HG03159 (cell line): ENCODE data around the gene INF2.

Source experiments
- ATAC-seq: cut with Tn5 transposase; IDR thresholded peaks from one replicate; pipeline ENCODE4 v1.9.1; 2021; ENCODE audit warnings: mild to moderate bottlenecking, moderate library complexity; ENCODE audit not compliant: unreplicated experiment

Gene INF2

DNA sequence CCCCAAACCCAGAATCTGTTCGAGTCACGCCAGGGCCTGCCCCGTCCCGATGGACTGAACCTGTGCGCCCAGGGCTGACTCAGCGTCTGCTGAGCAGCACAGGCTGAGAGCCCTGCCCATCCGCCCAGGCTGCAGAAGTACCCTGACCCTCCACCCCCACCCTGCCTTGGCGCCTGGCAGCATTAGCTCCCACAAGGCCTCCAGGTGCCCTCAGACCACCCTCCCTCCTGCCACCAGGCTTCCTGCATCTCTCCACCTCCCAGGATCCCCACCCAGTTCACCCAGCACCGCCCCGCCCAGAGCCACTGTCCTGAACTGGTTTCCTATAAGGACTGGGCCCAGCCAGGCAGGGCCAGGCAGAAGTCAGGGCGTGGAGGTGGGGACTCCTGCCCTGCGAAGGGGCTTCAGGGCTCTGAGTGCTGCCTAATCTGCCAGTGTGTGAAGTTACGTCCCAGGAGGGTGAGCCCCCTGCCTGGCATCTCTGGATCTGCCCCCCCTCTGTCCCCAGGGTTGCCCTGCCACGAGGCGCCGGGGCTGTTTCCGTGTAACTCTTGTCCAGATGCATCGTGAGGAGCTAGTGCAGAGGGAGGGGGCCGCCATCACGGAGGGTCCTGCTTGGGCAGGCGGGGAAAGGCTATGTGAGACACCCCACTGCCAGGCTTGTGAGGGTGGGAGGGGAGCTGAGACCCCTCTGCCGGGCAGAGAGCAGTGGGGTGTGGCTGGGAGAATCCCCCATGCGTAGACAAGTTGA lies 43.7 kb downstream of the INF2 start:
- no peak for ATAC-seq

DNA sequence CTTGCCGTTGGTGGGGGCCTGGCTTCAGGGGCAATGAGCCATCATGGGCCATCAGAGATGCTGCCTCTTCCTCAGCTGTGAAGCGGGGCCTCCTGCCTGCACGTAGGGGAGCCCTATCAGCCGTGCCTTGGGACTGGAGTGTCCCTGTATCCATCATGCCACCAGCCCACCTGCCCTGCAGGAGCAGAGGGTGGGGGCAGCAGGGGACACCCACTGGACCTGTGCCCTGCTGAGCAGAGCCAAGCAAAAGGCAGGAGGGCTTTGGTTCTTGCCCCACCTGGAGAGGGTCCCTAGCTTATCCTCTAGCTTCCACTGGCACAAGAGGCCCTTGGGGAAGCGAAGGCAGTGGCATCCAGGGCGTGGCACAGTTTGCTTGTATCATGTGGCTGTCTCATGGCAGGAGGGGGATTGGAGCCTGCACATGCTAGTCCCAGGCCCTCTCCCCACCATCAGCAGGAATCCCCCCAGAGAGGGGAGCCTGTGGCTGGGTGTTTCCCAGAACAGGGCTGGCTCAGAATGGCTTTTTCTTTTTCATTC lies 44.7 kb downstream of the INF2 start:
- ATAC-seq = no peak

DNA sequence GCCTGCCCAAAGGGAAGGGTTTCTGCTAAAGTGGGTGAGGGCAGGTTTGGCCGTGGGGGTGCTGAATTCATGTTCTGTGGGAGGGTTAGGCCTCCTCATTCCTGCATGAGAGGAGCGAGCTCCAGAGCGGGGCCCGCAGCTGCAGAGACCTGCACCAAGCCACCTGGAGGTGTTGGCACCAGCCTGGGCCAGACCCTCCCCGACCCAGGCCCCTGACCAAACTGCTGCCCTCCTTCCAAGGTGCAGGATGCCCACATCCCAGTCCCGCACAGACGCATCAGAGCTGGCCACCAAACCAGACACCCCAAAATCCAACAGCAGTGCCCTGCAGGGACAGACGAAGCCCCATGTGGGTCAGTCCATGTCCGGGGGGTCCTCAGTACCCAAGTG lies 45.2 kb downstream of the INF2 start:
- no peak for ATAC-seq

DNA sequence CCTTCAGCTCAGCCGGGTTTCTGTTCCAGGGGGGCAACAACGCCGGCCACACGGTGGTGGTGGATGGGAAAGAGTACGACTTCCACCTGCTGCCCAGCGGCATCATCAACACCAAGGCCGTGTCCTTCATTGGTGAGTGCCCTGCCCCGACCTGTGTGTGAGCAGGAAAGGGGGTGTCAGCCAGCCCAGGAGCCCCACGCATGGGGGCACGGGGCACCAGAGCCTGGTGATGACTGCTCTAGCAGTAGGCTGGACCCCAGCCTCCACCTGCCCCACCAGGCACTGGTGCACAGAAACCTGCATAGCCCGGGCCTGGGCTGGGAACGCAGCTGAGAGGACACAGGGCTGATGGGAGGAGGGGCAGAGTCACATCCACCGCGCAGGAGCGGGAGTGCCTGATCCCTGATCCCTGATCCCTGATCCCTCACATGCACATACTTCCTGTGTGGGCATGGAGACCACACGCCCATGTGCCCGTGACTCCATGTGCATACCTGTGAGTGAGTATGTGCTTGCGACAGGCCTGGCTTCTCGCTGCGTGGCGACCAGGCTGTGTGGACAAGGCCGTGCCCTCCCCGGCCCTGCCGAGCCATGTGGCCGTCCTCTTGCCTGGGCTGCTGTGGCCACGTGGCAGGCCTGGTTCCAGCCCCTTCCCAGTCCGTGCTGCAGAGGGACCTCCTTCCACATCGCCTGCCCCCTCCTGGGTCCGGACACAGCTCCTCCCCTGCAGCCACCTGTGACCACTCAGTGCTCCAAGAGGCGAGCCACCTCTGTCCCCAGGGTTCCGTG lies 45.8 kb downstream of the INF2 start:
- ATAC-seq = no peak

DNA sequence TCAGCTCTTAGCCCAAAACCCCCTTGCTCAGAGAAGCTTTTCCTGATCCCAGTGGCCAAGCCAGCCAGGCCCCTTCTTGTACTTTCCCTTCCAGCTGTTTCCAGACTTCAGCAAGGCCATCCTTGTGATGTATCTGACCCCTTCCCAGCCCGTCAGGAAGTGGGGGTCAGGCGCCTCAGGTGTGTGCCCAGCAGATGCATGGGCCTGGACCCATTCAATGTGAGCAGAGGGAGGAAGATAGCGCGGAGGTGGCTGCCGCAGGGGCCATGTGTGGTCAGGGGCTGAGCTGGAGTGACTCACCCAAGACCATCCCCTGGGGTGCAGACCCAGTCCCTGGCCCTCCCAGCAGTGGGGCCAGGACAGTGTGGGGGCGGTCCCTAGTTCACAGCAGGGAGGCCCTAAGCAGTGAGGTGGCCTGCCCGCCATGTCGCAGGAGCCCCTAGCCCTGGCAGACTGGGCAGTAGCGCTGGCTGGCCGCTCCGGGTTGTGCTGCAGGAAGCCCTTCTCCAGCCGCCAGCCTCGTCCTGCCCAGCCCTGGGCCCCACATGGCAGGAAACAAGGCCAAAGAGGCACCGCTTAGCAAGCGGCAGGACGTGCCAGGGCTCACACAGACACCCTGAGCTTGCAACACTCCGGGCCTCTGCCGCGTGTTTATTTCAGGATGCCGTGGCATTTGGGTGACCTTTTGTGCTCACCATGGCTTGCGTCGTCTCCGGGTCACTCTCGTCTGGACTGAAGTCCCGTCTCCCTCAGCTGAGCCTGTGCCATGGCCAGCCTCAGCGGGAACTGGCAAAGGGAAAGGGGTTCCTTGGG lies 46.6 kb downstream of the INF2 start:
- ATAC-seq = no peak

DNA sequence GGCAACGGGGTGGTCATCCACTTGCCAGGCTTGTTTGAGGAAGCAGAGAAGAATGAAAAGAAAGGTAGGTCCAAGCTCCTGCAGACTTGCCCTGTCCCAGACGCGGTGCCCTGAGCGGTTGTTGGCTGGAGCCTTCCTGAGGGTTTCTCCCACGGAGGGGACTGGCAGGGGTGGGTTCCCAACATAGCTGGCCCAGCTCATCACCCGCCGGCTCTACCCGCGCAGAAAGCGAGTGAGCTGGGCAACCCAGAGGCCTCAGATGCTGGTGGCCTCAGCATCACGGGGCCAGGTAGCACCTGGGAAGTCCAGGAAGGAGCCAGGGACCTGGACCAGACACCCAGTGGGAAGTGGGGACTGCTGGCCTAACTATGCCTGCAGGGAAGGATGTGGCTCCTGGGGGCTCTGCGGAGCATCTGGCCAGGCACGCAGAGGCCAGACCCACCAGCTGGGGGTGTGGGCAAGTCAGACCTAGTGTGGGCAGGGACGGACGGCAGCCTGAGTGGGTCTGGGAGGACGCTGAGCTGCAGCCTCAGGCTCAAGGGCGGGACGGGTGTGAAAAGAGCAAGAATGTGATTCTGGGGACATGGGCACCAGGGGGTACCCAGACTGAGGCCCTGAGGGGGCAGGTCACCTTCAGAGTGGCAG lies 49.1 kb downstream of the INF2 start:
- ATAC-seq = no peak

DNA sequence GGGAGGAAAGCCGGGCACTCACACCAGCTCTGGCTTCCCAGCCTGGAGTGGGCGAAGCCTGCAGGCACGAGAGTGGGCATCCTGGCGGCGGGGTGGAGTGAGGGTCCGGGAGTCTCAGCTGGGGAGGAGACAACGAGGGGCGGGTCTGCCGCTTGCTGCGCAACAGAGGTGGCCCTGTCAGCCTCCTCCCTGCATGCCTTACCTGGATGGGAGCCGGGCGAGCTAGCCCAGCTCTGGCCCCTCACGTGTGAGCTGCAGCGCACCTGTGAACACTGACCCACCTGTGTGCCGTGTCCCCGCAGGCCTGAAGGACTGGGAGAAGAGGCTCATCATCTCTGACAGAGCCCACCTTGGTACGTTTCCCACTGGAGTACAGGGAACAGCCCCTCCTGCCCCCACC lies 49.6 kb downstream of the INF2 start:
- ATAC-seq = no peak

DNA sequence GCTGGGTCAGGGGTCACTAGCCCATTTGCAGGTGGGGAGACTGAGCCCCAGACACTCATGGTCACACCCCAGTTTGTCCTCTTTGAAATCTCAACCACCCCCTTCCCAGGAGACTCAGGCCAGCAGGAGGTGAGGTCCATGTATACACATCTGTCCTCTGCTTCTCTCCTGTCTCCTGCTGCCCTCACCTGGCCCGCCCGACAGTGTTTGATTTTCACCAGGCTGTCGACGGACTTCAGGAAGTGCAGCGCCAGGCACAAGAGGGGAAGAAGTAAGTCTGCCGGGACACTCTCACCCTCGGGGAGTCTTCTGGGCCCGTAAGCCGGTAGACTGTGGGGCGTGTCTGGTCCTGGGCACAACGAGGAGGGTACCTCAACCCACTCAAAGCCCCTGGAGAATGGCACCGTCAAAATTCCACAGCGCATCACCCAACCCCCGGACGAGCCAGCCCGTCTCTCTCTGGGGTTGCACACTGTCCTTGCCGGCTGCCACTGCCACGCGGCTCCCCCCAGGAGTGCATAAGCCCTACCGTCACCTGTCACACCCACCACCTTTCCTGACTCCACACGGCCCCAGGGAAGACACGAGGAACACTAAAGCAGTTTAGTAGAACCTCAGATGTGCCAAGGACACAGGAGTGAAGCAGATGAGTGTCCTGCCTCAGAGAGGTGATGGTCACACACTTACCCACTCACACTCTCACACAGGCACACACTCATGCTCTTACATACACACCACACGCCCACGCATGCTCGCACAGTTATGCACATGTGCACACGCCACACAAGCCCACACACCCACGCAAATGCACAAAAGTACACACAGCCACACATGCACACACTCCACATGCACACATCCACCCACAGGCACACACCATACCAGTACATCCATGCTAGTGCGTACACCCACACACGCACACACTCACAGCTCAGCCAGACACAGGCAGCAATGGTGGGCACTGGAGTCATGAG lies 50.4 kb downstream of the INF2 start:
- ATAC-seq = no peak

DNA sequence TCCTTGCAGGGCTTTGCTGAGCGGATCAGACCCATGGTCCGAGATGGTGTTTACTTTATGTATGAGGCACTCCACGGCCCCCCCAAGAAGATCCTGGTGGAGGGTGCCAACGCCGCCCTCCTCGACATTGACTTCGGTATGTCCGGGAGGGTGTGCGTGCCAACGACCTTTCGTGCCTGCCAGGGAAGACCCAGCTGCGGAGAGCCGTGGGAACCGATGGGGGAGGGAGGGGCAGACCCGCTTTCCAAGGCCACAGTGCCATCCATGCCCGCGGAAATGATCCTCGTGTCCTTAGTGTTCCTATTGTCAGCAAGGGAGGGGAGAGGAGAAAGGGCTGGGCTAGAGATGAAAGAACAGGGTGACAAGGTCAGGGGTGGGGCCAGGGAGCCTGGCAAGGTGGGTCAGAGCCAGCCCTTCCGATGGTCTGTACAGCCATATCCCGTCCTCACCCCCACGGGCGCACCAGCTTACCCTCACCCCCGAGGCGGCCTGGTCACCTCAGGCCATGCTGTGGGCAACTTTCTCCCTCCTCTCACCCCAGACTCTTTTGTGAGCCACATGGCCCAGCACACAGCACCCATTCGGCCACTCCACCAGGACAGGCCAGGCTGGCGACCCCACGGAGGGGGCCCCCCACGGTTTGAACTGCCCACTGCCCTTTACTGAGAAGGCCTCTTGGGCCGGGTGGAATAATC lies 51.8 kb downstream of the INF2 start:
- no peak for ATAC-seq

DNA sequence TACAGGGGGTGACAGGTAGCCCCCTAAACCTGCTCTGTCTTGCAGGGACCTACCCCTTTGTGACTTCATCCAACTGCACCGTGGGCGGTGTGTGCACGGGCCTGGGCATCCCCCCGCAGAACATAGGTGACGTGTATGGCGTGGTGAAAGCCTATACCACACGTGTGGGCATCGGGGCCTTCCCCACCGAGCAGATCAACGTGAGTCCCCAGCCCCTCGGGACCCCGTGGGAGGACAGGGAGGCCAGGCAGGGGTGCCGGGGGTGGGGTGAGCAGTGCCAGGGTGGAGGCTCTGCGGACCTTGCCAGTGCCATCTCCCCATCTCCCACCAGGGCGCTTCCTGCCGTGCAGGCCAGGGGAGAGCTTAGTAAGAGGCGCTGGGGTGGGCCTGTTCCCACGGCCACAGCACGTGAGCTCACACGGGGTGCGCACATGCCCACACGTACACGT lies 52.4 kb downstream of the INF2 start:
- no peak for ATAC-seq

DNA sequence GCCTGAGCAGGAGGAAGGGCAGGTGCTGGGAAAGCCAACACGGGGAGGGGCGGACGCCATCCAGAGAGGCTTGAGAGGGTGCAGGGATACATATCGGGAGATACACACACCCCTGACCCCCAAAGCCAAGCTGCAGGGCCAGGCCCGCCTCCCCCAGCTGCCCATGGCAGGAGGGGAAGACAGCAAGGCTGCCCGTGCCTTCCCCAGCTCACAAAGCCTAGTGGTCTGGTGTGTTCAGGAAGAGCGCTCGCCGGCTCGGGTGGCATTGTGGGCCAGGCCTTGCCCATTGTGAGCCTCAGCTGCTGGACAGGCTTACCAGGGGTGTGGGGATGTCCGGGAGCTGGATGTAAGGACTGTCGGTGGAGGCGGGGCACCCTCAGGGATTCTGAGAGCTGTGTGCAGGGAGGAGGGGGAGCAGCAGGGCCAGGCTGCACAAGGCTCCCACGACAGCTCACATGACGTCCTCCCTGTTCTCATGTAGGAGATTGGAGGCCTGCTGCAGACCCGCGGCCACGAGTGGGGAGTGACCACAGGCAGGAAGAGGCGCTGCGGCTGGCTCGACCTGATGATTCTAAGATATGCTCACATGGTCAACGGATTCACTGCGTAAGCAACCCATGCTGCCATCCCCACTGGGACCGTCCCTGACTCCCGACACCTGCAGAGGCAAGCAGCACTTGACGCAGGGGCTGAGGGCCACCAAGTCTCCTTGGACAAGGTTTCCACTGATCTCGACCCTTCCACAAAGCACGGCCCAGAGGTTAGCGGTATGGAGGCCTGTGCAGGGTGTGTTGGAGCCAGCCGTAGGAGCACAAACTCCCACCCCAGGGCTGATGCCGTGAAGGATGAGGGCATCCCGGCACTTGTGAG lies 53.4 kb downstream of the INF2 start:
- no peak for ATAC-seq

DNA sequence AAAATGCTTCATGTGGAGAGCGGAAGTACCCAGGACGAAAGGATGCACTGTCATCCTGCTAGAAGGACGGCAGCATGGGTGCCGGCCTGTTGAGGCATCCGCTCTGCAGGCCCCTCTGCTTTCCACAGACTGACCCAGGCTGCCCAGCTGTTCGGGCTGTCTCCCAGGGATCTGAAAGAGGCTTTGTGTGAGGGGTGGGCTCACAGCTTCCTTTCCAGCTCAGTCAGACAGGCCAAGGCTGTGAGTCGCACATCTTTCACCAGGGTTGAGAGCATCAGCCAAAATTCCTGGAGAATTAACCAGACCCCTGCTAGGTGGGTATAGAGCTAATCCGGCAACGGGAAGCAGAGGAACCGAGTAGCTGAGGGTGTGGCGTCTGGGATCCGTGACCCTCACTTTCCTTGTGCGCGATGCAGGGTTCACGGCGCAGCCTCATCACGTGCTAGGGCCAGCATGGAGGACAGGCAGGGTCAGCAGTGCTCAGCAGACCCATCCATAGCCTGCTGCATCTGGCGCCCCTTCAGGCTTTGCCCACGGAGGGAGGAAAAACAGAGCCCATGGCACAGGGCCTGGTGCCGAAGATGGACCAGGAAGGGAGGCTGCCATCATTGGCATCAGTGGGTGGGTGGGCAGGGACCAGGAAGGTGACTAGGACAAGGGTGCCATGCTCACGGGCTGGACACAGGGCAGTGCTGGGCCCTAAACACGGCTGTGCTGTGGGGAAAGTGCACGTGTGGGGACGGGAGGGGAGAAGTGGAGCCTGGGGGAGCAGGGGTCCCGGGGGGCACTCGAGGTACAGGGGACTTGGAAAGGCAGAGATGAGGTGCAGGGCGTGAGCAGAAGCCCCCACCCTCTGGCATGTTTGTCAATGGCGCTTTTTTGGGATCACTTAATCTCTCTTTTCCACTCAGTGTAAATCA lies 54.3 kb downstream of the INF2 start:
- no peak for ATAC-seq

DNA sequence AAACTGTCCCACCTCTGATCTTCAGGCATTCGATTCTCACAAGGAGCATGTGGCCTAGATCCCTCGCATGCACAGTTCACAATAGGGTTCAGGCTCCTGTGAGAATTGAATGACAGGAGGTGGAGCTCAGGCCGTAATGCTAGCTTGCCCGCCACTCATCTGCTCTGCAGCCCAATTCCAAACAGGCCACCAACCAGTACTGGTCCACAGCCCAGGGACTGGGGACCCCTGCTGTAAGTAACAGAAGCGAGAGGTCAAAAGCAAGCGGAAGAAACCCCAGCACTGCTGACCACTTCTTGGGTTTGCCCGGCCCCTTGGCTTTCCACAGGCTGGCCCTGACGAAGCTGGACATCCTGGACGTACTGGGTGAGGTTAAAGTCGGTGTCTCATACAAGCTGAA lies 55.1 kb downstream of the INF2 start:
- ATAC-seq = no peak

DNA sequence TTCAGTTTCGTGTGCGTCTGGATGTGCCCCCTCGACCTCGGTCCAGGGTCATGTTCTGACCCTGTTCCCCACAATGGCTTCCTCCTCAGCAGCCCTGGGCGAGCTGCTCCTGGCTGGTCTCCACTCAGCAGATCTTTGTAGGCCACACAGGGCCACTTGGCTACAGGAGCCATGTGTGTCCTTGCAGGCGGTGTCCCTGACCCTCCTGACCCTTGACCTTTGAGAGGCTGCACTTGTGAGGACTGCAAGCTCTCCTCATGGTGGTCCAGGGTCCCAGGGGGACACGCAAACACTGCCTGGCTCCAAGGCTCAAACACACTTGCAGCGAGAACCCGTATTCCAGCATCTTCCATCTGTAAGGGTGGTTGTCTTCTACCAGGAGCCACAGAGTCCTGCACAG lies 56.0 kb downstream of the INF2 start:
- ATAC-seq = no peak

DNA sequence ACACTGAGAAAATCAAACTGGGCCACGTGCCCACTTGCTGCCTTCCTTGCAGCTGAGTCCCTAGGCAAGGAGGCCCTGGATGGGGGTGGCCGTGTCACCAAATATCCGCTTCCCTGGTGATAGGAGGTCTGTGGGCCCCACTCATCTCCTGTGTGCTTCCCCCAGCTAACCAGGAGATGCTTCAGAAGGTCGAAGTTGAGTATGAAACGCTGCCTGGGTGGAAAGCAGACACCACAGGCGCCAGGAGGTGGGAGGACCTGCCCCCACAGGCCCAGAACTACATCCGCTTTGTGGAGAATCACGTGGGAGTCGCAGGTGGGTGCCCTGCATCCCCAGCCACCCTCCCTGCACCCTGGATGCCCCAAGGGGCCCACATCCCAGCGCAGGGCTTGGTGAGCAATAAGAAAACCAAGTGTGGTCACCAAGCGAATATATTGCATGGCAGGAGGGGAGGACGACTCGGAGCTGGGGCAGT lies 56.7 kb downstream of the INF2 start:
- ATAC-seq = no peak

DNA sequence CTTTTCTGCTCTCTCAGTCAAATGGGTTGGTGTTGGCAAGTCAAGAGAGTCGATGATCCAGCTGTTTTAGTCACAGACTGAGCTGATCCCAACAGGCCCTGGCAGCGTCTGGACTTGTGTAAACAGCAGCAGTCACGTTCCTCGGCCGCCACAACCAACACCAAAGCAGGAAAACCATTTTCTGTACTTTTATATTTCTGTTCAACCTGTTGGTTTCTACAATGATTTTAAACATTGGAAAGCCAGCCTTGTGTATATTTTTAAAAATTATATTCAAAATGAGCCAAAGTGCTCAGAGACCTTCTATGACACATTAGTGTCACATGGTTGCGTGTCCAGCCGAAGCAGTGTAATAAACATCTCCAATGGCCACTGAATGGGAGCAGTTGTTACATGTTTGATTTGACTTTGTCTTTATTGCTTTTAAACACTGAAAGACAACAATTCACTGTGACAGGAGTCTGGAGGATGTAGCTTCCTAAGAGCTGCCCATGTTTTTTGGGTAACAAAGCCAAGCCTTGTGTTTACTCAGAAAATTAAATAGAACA lies 57.6 kb downstream of the INF2 start:
- ATAC-seq = no peak

DNA sequence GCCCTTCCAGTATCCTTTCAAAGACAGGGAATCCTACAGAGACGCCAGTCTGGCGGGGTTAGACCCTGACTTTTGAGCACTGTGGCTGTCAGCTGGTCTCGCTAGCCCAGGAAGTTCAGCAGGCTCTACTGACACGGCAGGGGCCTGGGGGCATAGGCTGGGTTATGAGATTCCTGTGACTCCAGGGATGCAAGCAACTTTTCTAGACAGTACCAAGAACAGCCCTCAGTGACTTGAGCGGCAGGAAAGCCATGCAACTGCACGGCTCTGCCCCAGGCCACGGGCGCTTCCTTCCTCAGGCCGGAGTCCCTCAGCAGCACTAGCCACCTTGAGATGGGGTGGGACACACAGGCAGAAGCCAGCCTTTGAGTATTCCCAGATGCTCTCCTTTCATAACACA lies 58.5 kb downstream of the INF2 start:
- no peak for ATAC-seq
